GM18907 (cell line): ENCODE data around the gene GNPDA2.
A peak's percentile ranks its signal among the peaks of the same experiment; 100 is the strongest.

Experiments
- ATAC-seq: cut with Tn5 transposase; IDR thresholded peaks from one replicate; pipeline ENCODE4 v1.9.1; 2021; ENCODE audit warnings: mild to moderate bottlenecking, moderate library complexity; ENCODE audit not compliant: unreplicated experiment

The GNPDA2 gene

GRCh38 chr4:44684648-44685047 is 41.7 kb downstream of the GNPDA2 start:
- ATAC-seq, result no peak

- ATAC-seq, result peak; percentile 4
These were observed 47.3 kb downstream of the GNPDA2 start for GRCh38 chr4:44679060-44679459.

GRCh38 chr4:44678094-44679041 is 48.0 kb downstream of the GNPDA2 start, which contains the start of gene GUF1:
Gene GUF1 (plus strand): TSS chr4:44678420. CDS start chr4:44678623, 203 bp downstream.
- peak; percentile 98 for ATAC-seq

- ATAC-seq, result no peak
These were observed 51.0 kb downstream of the GNPDA2 start for GRCh38 chr4:44675366-44675765.

GRCh38 chr4:44674471-44674870 is 51.9 kb downstream of the GNPDA2 start:
- ATAC-seq, result no peak

- no peak for ATAC-seq
These were observed 54.7 kb downstream of the GNPDA2 start for GRCh38 chr4:44671636-44672035.

GRCh38 chr4:44670506-44671199 is 55.7 kb downstream of the GNPDA2 start:
- ATAC-seq, result no peak

GRCh38 chr4:44668526-44668925 is 57.8 kb downstream of the GNPDA2 start:
- no peak for ATAC-seq

GRCh38 chr4:44663539-44664263 is 62.7 kb downstream of the GNPDA2 start:
- ATAC-seq, result no peak

- ATAC-seq, result peak; percentile 59
These were observed 63.7 kb downstream of the GNPDA2 start for GRCh38 chr4:44662623-44663005.

GRCh38 chr4:44661940-44662622 is 64.3 kb downstream of the GNPDA2 start:
- ATAC-seq, result peak; percentile 11

GRCh38 chr4:44660396-44660795 is 66.0 kb downstream of the GNPDA2 start:
- no peak for ATAC-seq

- ATAC-seq, result no peak
These were observed 74.4 kb downstream of the GNPDA2 start for GRCh38 chr4:44652002-44652401.
